WI38 (cell line): ENCODE data around the gene VSTM4.

Experiments
- H3K4me3 ChIP-seq: 2 replicates; pipeline ENCODE4 v1.5.1; 2011; ENCODE audit warnings: low read depth, mild to moderate bottlenecking, control low read depth, low read length
- TF ChIP-seq, protein P1 (sequence below): IDR thresholded peaks from 2 replicates; pipeline ENCODE4 v1.5.1; 2012; ENCODE audit warnings: low read depth, mild to moderate bottlenecking, control low read depth, low read length

The VSTM4 gene

DNA sequence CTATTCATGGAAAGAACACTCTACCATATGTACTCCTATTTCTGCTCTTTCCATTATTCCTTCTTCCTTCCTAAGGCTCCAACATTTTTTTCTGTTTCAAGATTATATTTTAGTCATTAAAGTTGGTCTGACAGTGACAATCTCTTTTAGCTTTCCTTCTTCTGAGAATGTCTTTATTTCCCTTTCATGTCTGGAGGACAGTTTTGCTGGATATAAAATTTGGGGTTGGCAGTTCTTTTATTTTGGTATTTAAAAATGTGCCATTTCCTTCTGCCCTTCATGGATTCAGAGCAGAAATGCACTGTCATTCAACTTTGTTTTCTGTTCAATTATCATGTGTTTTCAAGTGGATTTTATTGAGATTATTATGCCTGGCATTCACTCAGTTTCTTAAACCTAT lies 53.1 kb downstream of the VSTM4 start:
- H3K4me3 ChIP-seq, result no peak overlapping the region
- TF ChIP-seq, protein P1, sequence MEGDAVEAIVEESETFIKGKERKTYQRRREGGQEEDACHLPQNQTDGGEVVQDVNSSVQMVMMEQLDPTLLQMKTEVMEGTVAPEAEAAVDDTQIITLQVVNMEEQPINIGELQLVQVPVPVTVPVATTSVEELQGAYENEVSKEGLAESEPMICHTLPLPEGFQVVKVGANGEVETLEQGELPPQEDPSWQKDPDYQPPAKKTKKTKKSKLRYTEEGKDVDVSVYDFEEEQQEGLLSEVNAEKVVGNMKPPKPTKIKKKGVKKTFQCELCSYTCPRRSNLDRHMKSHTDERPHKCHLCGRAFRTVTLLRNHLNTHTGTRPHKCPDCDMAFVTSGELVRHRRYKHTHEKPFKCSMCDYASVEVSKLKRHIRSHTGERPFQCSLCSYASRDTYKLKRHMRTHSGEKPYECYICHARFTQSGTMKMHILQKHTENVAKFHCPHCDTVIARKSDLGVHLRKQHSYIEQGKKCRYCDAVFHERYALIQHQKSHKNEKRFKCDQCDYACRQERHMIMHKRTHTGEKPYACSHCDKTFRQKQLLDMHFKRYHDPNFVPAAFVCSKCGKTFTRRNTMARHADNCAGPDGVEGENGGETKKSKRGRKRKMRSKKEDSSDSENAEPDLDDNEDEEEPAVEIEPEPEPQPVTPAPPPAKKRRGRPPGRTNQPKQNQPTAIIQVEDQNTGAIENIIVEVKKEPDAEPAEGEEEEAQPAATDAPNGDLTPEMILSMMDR, result no peak

DNA sequence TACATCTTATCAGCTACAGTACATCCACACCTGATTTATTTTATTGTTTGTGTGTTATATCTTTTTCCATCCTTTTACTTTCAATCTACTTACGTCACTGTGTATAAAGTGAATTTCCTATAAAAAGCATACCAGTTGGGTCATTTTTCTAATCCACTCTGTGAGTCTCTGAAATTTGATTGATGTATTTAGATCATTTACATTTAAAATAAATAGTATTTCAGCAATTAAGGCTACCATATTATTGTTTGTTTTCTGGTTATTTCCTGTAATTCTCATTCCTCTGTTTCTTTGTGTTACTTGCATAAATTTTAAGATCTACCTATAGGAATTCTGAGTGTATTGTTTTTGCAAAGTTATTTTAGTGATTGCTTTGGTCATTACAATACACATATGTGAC lies 53.7 kb downstream of the VSTM4 start:
- TF ChIP-seq, protein P1, result no peak
- H3K4me3 ChIP-seq, result no peak overlapping the region

DNA sequence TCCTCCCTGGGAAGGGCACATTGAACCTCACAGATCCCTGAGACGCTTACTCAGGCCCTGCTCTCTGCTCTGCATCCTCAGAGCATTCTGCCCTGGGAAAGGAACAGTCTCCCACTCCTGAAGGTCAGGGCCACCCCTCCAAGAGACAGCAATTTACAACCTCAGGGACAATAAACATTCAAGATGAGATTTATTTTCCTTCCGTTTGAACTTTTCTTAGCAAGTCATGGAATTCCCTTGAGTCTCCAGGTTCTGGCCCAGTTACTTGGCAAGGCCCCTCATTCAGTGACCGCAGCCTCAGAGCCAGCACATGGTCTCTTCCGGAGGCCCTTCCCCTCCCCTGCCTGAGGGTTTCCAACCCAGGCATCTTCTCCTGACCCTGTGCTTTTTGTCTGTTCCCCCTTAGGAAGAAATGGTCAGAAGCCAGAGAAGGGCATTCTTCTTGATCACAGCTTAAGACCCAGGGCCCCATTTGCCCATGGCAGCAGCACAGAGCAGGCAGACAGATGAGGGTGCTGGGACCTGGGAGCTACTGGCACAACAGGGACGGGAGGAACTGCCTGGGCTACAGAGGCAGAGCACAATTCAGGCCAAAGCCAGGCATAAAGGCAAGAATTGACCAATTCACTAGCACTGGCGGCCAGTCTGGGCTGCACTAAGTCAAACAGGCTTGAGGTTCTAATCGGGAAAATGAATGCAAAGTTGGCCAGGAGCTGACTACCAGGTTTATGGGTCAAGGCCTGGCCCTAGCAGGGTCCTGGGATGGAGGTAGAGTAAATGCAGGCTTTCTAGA lies 56.7 kb downstream of the VSTM4 start:
- H3K4me3 ChIP-seq, result no peak overlapping the region
- TF ChIP-seq, protein P1, result no peak

DNA sequence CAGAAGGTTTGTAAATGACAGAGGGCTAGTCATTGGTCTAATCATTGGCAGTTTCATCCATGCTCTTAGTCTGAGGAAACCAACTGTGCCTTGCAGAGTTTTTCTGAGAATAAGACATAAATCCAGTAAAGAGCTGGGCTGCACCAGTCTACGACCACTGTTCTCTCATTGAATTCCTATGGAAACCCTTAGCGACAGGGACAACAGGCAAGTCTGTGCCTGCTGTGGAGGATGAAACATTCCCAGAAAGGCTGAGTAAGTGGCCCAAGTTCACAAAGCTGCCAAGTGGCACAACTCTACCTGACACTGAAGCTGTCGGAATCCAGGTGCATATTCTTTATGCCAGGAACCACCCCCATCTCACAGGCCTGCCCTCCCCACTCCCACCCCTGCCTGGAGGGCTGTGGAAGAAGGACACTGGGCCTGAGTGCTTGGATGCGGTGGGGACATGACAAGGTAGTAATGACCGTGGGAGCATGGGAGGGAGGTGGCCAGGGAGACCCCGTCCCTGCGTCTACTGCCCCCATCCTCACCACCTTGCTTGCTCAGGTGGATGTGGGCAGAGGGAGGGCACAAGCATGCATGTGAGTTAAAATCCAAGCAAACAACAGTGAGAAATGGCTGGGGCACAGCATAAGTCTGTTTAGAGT lies 58.0 kb downstream of the VSTM4 start:
- TF ChIP-seq, protein P1, result no peak
- no peak overlapping the region for H3K4me3 ChIP-seq

DNA sequence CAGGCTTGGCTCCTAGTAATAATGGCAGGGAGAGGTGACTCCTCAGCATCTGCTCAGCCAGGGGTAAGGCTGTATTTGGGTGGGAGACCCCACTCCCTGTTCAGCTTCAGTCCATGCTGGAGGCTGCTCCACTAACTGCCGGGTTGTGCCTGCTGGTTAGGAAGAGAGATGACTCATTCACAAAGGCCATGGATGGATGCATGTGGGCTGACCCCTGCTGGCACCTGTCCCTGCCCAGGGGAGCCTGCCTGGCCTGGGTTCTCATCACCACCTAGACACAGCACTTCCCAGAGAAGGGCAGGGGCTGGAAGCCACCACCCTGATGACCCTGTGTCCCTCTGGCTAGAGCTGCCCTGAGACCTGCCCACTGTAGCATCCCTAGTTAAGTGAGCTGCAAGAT lies 59.0 kb downstream of the VSTM4 start:
- TF ChIP-seq, protein P1, result no peak
- no peak overlapping the region for H3K4me3 ChIP-seq

DNA sequence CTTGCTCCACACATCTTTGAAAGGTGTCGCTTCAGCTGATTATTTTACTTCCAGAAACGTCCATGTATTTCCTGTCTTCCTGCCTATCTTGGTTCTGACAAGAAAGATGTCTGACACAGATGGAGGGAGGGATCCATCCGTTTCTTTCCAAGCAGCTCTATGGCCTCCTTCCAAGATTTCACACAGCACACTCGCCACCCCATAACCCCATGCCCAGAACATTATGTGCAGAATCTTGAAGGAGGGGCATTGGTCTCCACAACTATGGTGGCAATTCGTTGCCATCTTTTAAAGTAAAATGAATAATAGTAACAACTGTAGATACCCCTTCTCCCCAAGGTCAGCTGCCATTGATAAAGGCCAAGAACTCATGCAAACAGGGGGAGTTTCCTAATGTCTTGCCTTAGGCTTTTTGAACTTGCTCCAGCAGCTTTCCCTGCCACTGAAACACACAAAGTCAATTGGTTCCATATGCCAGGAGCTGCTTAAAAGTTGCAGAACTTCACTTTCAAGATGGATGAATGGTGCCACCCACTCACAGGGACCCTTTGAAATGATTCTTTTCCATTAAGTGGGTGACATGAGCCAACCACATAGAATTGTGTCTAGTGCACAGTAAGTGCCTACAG lies 60.0 kb downstream of the VSTM4 start:
- TF ChIP-seq, protein P1, result no peak
- H3K4me3 ChIP-seq, result no peak overlapping the region

DNA sequence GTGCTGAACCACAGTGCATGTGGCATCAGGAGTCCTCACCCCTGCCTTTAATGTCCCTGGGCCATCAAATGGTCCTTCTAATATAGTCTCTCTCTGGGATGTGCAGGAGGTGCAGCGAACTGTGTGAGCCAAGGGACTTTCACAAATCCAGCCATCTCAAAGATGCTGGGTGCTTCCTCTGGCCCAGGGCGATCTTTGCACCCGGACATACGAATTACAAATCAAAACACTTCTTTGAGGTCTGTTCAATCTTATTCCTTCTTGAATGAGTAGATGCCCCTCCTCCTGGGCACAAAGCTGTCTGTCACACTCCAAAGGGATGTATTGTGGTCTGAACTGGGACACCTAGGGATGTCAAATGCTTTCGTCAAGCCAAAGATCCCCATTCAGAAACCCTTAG lies 60.6 kb downstream of the VSTM4 start:
- TF ChIP-seq, protein P1, result no peak
- no peak overlapping the region for H3K4me3 ChIP-seq
